ENCODE results near the gene NEU4. TPM values are rescaled to one million over a fixed set of nuclear protein-coding genes. Genes with fewer than 3 reads are reported as not detected.
"Not testable (repeated sequence)": the region's sequence is repeated elsewhere in the genome, so short reads cannot be mapped to it uniquely, and the experiment has no call there.

Gene NEU4
- total RNA-seq, 1 donor from 2014 or later: 0.31 TPM

- intact Hi-C loops (cut with micrococcal nuclease): no loop called here
- Mint-ChIP-seq H3K36me3 (ENCODE audit: low read depth) (no peaks in the 10 kb centered on the region), H3K27me3 (peaks cover 9% of the 10 kb centered on the region), H3K27ac (peak overlapping the region; percentile 24), H3K4me1 (peaks cover 22% of the 10 kb centered on the region), H3K9me3 (no peaks in the 10 kb centered on the region), H3K4me3 (no peak overlapping the region)
- ChIA-PET POLR2A (interaction anchor here (1.3 to 2.4 kb wide), 2 partner anchors 11 to 26 kb away, joined by 4 to 9 read pairs; no protein-coding TSS in a partner anchor), CTCF (no interaction called here)
- DNase-seq (no peak), ATAC-seq (ENCODE audit: low read depth) (no peak)
- no peak for TF ChIP-seq CTCF (IDR thresholded peaks at IDR 0.05)
Measured at GRCh38 chr2:241814643-241815476, 5.9 kb downstream of the NEU4 start.

- DNase-seq: no peak
- peak overlapping the region; percentile 24 for H3K27ac Mint-ChIP-seq
- CTCF ChIA-PET: no interaction called here
Measured at GRCh38 chr2:241815477-241816430, 6.8 kb downstream of the NEU4 start.

DNA sequence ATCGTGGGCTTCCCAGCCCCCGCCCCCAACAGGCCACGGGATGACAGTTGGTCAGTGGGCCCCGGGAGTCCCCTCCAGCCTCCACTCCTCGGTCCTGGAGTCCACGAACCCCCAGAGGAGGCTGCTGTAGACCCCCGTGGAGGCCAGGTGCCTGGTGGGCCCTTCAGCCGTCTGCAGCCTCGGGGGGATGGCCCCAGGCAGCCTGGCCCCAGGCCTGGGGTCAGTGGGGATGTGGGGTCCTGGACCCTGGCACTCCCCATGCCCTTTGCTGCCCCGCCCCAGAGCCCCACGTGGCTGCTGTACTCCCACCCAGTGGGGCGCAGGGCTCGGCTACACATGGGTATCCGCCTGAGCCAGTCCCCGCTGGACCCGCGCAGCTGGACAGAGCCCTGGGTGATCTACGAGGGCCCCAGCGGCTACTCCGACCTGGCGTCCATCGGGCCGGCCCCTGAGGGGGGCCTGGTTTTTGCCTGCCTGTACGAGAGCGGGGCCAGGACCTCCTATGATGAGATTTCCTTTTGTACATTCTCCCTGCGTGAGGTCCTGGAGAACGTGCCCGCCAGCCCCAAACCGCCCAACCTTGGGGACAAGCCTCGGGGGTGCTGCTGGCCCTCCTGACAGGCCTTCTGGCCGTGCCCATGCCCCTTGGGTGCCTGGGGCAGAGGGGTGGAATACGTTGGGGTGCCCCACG is 7.6 kb downstream of the NEU4 start:
- peaks cover 22% of the 10 kb centered on the region for H3K4me1 Mint-ChIP-seq
- no peak for TF ChIP-seq CTCF (IDR thresholded peaks at IDR 0.05)
- no peaks in the 10 kb centered on the region for H3K36me3 Mint-ChIP-seq (ENCODE audit: low read depth)
- no peak overlapping the region for H3K27ac Mint-ChIP-seq
- peaks cover 9% of the 10 kb centered on the region for H3K27me3 Mint-ChIP-seq
- DNase-seq (no peak), ATAC-seq (ENCODE audit: low read depth) (no peak)
- no peaks in the 10 kb centered on the region for H3K9me3 Mint-ChIP-seq
- ChIA-PET POLR2A (no interaction called here), CTCF (no interaction called here)
- H3K4me3 Mint-ChIP-seq: no peak overlapping the region
- intact Hi-C loops (cut with micrococcal nuclease): no loop called here

More at GRCh38 chr2:241815477-241816430, 6.8 kb downstream of the NEU4 start:
- no peak for ATAC-seq (ENCODE audit: low read depth)
- no peak overlapping the region for H3K4me3 Mint-ChIP-seq
- POLR2A ChIA-PET: no interaction called here
- no peaks in the 10 kb centered on the region for H3K36me3 Mint-ChIP-seq (ENCODE audit: low read depth)
- H3K27me3 Mint-ChIP-seq: peaks cover 9% of the 10 kb centered on the region
- intact Hi-C loops (cut with micrococcal nuclease): no loop called here
- TF ChIP-seq CTCF (IDR thresholded peaks at IDR 0.05): no peak
- H3K9me3 Mint-ChIP-seq: no peaks in the 10 kb centered on the region
- peaks cover 22% of the 10 kb centered on the region for H3K4me1 Mint-ChIP-seq

DNA sequence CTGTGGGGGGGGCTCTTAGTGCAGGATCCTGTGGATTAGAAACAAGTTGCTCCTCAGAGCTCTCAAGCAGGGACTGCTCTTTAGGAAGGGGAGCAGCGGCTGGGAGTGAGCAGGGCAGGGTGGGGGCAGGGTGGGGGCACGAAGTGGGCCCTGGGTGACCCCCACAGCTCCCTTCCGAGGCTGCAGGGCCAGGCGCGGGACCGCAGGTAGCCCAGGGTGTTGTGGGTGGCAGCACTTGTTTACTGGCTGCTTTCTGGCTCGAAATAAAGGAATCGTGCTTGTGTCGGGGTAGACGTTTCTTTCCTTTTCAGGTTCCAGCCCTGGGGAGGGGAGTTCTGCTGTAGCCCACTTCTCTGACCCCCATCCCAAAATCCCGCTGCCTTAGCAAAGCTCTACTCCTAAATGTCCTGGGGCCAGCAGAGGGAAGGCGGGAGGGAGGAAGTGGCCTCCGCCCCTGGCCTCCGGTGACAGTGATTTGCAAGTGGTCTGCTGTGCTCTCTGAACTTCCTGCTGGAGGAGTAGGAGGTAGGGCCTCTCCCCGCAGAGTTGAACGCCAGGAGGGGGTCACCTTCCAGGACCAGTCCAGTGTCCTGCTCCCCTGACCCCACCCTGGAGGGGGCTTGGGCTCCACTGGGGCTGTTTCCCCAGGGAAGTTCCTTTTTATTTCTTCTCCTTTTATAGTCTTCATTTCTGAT is 8.3 kb downstream of the NEU4 start:
- CTCF ChIA-PET: no interaction called here
- Mint-ChIP-seq H3K27me3 (peaks cover 9% of the 10 kb centered on the region), H3K9me3 (no peaks in the 10 kb centered on the region), H3K36me3 (ENCODE audit: low read depth) (no peaks in the 10 kb centered on the region), H3K4me3 (peak overlapping the region; percentile 19), H3K4me1 (peaks cover 22% of the 10 kb centered on the region), H3K27ac (no peak overlapping the region)
- no peak for TF ChIP-seq CTCF (IDR thresholded peaks at IDR 0.05)
- POLR2A ChIA-PET: interaction anchor here (0.7 kb wide), 1 partner anchor 141 kb away, joined by 3 read pairs; no protein-coding TSS in a partner anchor
- intact Hi-C loops (cut with micrococcal nuclease): no loop called here
- DNase-seq (no peak), ATAC-seq (ENCODE audit: low read depth) (no peak)

GRCh38 chr2:241817821-241818215 is 8.8 kb downstream of the NEU4 start:
- Mint-ChIP-seq H3K4me1 (peaks cover 21% of the 10 kb centered on the region), H3K4me3 (peak overlapping the region; percentile 19)
- DNase-seq; H3K36me3 Mint-ChIP-seq (ENCODE audit: low read depth); H3K9me3 Mint-ChIP-seq; ATAC-seq (ENCODE audit: low read depth); intact Hi-C loops (cut with micrococcal nuclease); H3K27ac Mint-ChIP-seq; CTCF ChIA-PET; H3K27me3 Mint-ChIP-seq: not testable (repeated sequence)
- POLR2A ChIA-PET: interaction anchor here (0.7 kb wide), 1 partner anchor 142 kb away, joined by 3 read pairs; no protein-coding TSS in a partner anchor
